ENCODE results near the gene HILPDA.
A peak's percentile ranks its signal among the peaks of the same experiment; 100 is the strongest.
"Not testable (repeated sequence)": the region's sequence is repeated elsewhere in the genome, so short reads cannot be mapped to it uniquely, and the experiment has no call there.

The HILPDA gene

GRCh38 chr7:128476402-128477335 is 21.0 kb downstream of the HILPDA start, which contains the start of gene METTL2B:
METTL2B (plus strand) TSS chr7:128476748; CDS start chr7:128476766, 18 bp downstream.
- TF ChIP-seq CTCF (conservative IDR thresholded peaks at IDR 0.05; ENCODE audit: low read length), result peak; percentile 42
- peak within 1 kb of the TSS; percentile 75 for H3K4me3 ChIP-seq (ENCODE audit: low read length, poor library complexity, severe bottlenecking)
- not testable (repeated sequence) for H3K4me1 ChIP-seq (ENCODE audit: insufficient read depth, low read length, poor library complexity, severe bottlenecking)

GRCh38 chr7:128477336-128477690 is 21.6 kb downstream of the HILPDA start:
- Histone ChIP-seq H3K4me3 (ENCODE audit: low read length, poor library complexity, severe bottlenecking) (peak overlapping the region; percentile 75), H3K9ac (ENCODE audit: low read depth, low read length, poor library complexity, severe bottlenecking) (peak overlapping the region; percentile 91)

More at GRCh38 chr7:128476402-128477335, 21.0 kb downstream of the HILPDA start, which contains the start of gene METTL2B:
- Histone ChIP-seq H4K20me1 (ENCODE audit: insufficient read depth, low read length, poor library complexity, severe bottlenecking) (peaks cover 11% of the 10 kb centered on the region), H3K4me2 (ENCODE audit: low read depth, low read length, poor library complexity, severe bottlenecking) (peak within 1 kb of the TSS; percentile 88), H3K79me2 (ENCODE audit: insufficient read depth, low read length) (peaks cover 27% of the 10 kb centered on the region), H2AFZ (ENCODE audit: low read length) (peak within 1 kb of the TSS; percentile 92), H3K9ac (ENCODE audit: low read depth, low read length, poor library complexity, severe bottlenecking) (peak within 1 kb of the TSS; percentile 91)
- H3K27me3 ChIP-seq (ENCODE audit: insufficient read depth, low read length, poor library complexity, severe bottlenecking); H3K9me2 ChIP-seq (replicated peaks; ENCODE audit: low read depth, low read length); H3F3A ChIP-seq (ENCODE audit: low read depth); H3K36me3 ChIP-seq (ENCODE audit: insufficient read depth, low read length); H3K9me3 ChIP-seq (ENCODE audit: insufficient read depth, low read depth, low read length): not testable (repeated sequence)

GRCh38 chr7:128479082-128479481 is 23.4 kb downstream of the HILPDA start:
- H3K79me2 ChIP-seq (ENCODE audit: insufficient read depth, low read length), result peaks cover 27% of the 10 kb centered on the region

More at GRCh38 chr7:128477336-128477690, 21.6 kb downstream of the HILPDA start:
- H3K9me2 ChIP-seq (replicated peaks; ENCODE audit: low read depth, low read length); H3F3A ChIP-seq (ENCODE audit: low read depth); H3K27me3 ChIP-seq (ENCODE audit: insufficient read depth, low read length, poor library complexity, severe bottlenecking); H3K36me3 ChIP-seq (ENCODE audit: insufficient read depth, low read length); H3K9me3 ChIP-seq (ENCODE audit: insufficient read depth, low read depth, low read length); H3K4me1 ChIP-seq (ENCODE audit: insufficient read depth, low read length, poor library complexity, severe bottlenecking): not testable (repeated sequence)
- H4K20me1 ChIP-seq (ENCODE audit: insufficient read depth, low read length, poor library complexity, severe bottlenecking), result peaks cover 11% of the 10 kb centered on the region
- peak overlapping the region; percentile 84 for H3K4me2 ChIP-seq (ENCODE audit: low read depth, low read length, poor library complexity, severe bottlenecking)
- H3K79me2 ChIP-seq (ENCODE audit: insufficient read depth, low read length), result peaks cover 27% of the 10 kb centered on the region
- peak overlapping the region; percentile 92; the same call in 1 of the 2 replicates for H2AFZ ChIP-seq (ENCODE audit: low read length)

GRCh38 chr7:128488134-128488533 is 32.5 kb downstream of the HILPDA start:
- not testable (repeated sequence) for H3K9me2 ChIP-seq (replicated peaks; ENCODE audit: low read depth, low read length); H3K9ac ChIP-seq (ENCODE audit: low read depth, low read length, poor library complexity, severe bottlenecking); H3F3A ChIP-seq (ENCODE audit: low read depth); H3K4me3 ChIP-seq (ENCODE audit: low read length, poor library complexity, severe bottlenecking); H3K4me1 ChIP-seq (ENCODE audit: insufficient read depth, low read length, poor library complexity, severe bottlenecking); H3K9me3 ChIP-seq (ENCODE audit: insufficient read depth, low read depth, low read length); H3K79me2 ChIP-seq (ENCODE audit: insufficient read depth, low read length); H3K36me3 ChIP-seq (ENCODE audit: insufficient read depth, low read length); H4K20me1 ChIP-seq (ENCODE audit: insufficient read depth, low read length, poor library complexity, severe bottlenecking); H2AFZ ChIP-seq (ENCODE audit: low read length); H3K27me3 ChIP-seq (ENCODE audit: insufficient read depth, low read length, poor library complexity, severe bottlenecking); H3K4me2 ChIP-seq (ENCODE audit: low read depth, low read length, poor library complexity, severe bottlenecking)

More at GRCh38 chr7:128479082-128479481, 23.4 kb downstream of the HILPDA start:
- H3K9me3 ChIP-seq (ENCODE audit: insufficient read depth, low read depth, low read length); H3K36me3 ChIP-seq (ENCODE audit: insufficient read depth, low read length); H3K27me3 ChIP-seq (ENCODE audit: insufficient read depth, low read length, poor library complexity, severe bottlenecking); H2AFZ ChIP-seq (ENCODE audit: low read length); H3K4me1 ChIP-seq (ENCODE audit: insufficient read depth, low read length, poor library complexity, severe bottlenecking); H3F3A ChIP-seq (ENCODE audit: low read depth); H3K9me2 ChIP-seq (replicated peaks; ENCODE audit: low read depth, low read length): not testable (repeated sequence)
- Histone ChIP-seq H3K9ac (ENCODE audit: low read depth, low read length, poor library complexity, severe bottlenecking) (peak overlapping the region; percentile 50), H3K4me3 (ENCODE audit: low read length, poor library complexity, severe bottlenecking) (peak overlapping the region; percentile 43), H3K4me2 (ENCODE audit: low read depth, low read length, poor library complexity, severe bottlenecking) (peak overlapping the region; percentile 84), H4K20me1 (ENCODE audit: insufficient read depth, low read length, poor library complexity, severe bottlenecking) (peaks cover 11% of the 10 kb centered on the region)

Measured in Loucy (cell line).